Esophagus squamous epithelium (tissue), 4 donors: Measurements from ENCODE around the gene UFSP2.

Source experiments
- CTCF ChIP-seq, 6 experiments: fragments of 450-650 bp in 4 of 6; fragments of 200-600 bp in 2 of 6; sonication (generic) in 2 of 6; IDR thresholded peaks; one replicate each; pipeline ENCODE4 v1.5.1; 2016 to 2019; ENCODE audit warnings: antibody characterized with exemption in 6 of 6, mild to moderate bottlenecking in 4 of 6, moderate library complexity in 4 of 6
- POLR2A ChIP-seq, 4 donors: fragments of 450-650 bp; IDR thresholded peaks; one replicate each; pipeline ENCODE4 v1.6.1; 2017; ENCODE audit warnings: antibody characterized with exemption in 4 of 4, mild to moderate bottlenecking in 4 of 4, moderate library complexity in 3 of 4

DNA sequence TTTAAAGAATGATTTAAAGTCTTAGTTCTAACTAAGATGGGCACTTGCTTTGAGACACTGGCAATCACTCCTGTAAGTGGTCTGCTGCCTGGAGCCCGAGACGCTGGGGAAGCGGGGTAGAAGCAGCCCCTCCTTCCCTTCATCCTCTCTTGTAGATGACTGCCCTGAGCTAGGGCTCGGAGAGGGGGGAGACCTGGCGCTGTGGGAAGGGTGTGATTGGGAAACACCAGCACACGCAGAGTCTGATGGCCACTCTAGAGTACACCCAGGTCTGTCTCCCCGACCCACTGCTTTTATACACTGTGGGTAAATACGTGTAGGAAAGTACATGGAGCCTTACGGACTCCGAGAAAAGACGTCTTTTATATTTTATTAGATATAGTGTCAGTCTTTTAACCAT lies 54.1 kb downstream of the UFSP2 start:
- TF ChIP-seq CTCF (IDR thresholded peaks at IDR 0.05): no peak
- TF ChIP-seq POLR2A (IDR thresholded peaks at IDR 0.05): no peak
